Measurements from ENCODE around the gene CLIC6.
A peak's percentile ranks its signal among the peaks of the same experiment; 100 is the strongest.

The CLIC6 gene

DNA sequence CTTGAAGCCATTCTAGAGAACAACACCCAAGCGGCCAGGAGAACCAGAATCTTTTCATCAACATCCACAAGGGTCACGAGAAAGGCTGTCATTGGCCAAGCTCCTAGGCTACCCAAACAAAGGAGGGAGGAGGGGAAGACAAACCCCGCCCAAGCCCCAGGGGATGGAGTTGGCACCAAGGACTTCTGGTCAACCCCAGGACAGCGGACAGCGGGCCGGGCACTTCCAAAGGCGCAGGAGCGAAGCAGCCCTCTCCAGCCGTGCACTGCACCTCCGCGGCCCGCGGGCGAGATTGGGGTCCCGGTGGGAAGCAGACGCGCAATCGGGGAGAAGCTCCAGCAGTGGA is at the start of gene CLIC6:
Gene CLIC6, plus strand, starts transcription at position 192 of the 346 bp plus-strand sequence. CDS start 395 bp downstream, outside the sequence.
- no peak for DNase-seq (ENCODE audit: low read depth in 2 of 3, low spot score in 1 of 3)

DNA sequence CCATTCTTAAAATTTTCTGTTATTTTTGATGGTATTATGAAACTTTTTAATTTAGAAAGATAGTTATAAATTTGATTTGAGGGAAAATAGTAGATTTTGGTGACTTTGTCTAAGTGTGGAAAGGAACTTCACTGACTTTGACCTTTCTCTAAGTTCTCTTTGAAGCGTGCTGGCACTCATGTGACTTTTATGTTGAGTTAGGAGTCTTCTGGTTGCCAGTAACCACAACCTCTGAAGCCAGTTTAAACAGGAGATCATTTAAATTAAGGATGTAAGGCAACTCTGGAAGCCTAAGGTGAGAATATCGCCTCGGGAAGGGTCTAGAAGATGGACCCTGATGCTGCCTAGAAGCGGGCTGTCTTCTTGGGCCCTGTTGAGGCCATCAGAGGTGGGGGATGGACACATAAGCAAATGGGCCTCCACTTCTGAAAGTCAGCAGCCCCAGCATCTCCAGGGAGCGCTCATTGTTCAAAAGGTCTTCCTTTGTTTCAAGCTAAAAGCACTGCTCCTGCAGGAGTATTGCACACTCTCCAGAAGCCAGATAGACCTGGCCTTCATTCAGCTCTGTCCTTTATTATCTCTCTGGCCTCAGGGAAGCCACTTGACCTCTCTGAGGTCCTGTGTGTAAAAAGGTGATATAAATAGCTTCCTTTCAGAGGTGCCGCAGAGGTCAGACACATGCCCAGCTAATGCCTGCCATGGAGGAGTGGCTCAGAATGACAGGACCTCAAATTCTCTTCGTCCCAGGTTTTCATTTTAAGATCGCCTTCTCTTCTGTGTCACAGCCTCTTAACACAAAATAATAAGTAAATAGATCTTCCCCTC is 48.7 kb upstream of the CLIC6 start:
- DNase-seq (ENCODE audit: low read depth in 2 of 3, low spot score in 1 of 3), result no peak

DNA sequence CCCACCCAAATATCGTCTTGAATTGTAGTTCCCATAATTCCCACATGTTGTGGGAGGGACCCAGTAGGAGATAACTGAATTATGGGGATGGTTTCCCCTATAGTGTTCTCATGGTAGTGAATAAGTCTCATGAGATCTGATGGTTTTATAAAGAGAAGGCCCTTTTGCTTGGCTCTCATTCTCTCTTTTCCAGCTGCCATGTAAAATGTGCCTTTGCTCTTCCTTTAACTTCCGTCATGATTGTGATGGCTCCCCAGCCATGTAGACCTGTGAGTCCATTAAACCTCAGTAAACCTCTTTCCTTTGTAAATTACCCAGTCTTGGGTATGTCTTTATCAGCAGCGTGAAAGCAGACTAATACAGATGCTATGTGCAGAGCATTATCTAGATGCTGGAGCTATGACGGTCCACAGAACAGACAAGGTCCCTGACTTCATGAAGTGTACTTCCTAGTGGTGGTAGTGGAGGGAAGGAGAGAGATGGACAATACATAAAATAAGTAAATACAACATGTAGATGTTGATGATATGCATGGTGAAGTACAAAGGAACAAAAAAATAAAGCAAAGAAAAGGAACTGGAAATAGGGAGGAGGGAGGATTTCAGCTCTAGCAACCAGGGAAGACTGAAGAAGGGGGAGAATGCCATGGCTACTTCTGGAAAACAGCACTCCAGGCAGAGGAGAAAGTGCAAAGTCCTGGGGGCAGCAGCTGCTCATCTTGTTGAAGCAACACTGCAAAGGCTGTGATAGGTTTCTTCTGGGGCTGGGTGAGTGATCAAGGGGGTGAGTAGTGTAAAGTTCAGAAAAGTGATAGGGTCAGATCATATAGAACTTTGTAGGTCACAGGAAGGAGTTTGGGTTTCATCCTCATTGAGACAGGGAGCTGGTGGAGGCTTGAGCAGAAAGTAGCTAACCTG is 47.1 kb upstream of the CLIC6 start:
- no peak for DNase-seq (ENCODE audit: low read depth in 2 of 3, low spot score in 1 of 3)

DNA sequence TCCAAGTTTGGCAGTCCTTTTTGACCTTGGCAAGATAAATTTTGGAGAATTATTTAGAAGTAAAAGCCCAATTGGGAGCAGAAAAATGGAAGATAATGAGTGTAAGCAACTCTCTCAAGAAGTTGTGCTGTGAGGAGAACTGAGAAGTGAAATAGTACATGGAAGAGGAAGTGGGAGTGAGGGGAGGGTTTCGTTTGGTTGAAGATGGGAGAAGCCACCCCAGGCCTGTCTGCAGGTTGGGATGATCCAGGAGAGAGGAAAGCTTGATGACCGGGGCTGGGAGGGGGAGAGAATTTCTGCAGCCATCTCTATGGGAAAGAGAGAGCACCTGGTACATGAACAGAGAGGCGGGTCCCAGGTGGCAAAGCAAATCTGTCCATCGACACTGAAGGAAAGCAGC is 45.3 kb upstream of the CLIC6 start:
- DNase-seq (ENCODE audit: low read depth in 2 of 3, low spot score in 1 of 3), result no peak

DNA sequence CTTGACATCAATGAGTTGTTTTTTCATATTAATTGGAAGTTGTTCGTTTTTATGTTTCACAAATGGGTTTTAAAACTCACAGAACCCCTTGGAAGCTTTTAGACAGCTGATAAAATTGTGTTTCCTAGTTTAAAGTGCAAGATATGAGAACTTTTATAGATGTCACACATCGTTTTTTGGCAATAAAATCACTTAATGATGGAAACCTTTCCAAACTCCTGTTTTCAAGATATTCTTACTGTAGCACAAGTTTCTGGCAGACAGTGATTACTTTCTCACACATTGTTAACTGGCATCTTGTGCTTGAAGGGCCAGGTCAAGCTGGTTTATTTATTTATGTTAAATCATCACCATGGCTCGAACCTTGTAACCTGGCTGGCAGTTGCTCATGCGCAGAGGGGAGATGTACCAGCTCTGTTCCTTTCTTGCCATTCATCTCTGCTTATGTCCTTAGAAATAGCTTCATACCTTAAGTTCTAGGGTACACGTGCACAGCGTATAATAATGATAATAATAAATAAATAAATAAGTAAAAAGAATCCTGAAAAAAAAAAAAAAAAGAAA is 43.7 kb upstream of the CLIC6 start:
- no peak for DNase-seq (ENCODE audit: low read depth in 2 of 3, low spot score in 1 of 3)

DNA sequence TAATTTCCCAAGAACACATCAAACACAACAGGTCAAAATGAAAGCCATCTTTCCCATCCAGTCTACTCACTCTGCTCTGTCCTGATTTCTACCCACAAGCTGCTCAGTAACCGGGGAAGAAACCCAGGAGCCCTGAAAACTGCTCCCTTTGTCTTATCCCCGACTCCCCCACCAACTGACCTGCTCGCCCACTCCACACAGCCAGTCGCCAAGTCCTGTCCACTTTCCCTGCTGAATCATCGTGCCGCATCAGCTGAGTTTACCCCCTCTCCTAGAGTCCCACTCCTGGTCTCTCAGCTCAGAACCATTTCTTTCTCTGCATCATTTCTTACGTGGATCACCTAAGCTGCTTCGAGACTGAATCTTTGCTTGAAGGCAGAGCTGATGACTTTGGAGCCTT is 42.7 kb upstream of the CLIC6 start:
- no peak for DNase-seq (ENCODE audit: low read depth in 2 of 3, low spot score in 1 of 3)

DNA sequence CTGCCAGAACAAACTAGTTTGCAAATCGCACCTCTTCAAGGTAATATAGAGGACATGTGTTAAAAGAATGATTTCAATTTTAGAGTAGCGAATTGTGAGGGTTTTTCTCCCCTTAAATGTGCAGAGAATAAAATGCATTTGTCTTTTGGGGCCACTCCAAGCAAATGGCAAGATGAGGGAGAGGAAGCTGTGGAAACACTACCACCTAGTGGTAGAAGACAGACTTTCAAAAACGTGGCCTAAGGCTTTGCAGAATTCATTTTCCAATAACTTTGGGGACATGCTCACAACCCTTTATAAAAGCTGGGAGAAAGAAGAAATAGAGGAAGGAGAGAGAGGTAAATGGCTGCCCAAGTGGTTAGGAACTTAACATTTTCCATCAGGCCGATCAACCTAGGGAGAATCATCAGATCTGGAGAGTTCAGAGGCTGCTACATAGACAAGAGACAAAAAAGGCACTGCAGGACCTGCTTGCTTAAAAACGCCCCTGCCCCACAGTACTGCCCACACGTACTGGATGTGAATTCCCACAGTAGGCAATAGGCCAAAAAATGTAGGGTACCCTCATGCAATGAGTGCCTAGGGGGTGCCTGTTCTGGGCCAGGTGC is 38.2 kb upstream of the CLIC6 start:
- peak in 1 of 3 donors; percentile 43 for DNase-seq (ENCODE audit: low read depth in 2 of 3, low spot score in 1 of 3)

DNA sequence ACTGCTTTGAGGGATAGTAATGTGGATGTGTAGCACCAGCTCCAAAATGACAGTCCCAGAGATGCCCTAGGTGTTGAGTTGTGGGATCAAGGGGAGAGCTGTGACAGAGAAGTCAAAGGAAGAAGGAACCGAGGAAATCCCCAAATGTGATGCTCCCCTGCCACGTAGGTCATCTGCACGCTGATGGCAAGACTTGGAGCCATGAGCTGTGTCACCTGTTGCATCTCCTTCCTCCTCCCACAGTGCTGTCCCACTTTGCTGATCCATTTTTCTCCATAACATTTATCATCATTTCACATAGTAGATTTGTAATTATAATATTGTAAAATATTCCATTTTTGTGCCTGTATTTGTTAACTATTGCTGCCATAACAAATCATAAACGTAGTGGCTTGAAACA is 36.3 kb upstream of the CLIC6 start:
- no peak for DNase-seq (ENCODE audit: low read depth in 2 of 3, low spot score in 1 of 3)

DNA sequence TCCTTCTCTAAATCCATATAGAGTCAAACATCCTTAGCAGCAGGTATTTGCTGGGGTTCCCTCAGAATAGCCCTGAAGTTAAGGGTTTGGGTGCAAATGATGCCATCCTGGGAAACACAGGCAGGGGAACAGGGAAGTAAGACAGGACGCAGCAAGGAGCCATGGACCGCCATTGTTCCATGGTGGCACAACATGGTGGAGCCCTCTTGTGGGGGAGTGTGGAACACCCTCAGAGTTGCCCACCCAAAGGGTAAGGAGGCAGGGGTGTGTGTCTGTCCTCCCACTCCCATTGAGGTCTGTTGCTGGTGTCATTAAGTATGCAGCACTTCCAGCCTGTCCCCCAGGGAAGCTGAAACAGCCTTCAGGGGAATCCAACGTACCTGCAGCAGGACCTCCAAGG is 33.5 kb upstream of the CLIC6 start:
- DNase-seq (ENCODE audit: low read depth in 2 of 3, low spot score in 1 of 3), result peak in 1 of 3 donors; percentile 11

DNA sequence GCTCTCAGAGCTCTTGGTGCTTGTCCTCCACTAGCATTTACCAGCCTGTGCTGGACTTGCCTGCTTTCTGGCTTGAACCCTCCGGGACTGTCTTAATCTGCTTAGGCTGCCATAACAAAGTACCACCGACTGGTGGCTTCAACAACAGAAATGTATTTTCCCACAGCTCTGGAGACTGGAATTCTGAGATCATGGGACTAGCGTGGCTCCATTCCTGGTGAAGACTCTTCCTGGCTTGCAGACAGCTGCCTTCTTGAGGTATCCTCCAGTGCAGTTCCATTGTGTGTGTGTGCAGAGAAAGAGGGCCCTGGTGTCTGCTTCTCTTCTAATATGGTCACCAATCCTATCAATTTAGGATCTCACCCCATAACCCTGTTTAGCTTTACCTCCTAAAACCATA is 31.8 kb upstream of the CLIC6 start:
- no peak for DNase-seq (ENCODE audit: low read depth in 2 of 3, low spot score in 1 of 3)

DNA sequence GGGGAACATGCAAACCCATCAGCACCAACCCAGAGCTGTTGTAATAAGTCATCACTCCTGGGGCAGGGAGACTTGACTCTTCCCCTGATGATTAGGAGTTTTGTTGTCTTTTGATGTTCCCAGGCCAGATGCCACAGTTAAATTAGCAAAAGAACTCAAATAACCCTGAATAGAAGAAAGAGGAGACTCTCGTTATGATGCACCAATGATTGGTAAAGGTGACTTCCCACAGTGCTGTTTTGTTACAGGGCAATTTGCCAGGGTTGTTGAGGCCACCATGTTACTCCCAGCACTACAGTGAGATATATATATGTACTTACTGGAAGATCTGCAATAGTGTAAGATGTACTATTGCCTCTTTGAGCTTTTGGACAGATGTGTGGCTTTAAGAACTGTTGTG is 29.5 kb upstream of the CLIC6 start:
- DNase-seq (ENCODE audit: low read depth in 2 of 3, low spot score in 1 of 3), result no peak

DNA sequence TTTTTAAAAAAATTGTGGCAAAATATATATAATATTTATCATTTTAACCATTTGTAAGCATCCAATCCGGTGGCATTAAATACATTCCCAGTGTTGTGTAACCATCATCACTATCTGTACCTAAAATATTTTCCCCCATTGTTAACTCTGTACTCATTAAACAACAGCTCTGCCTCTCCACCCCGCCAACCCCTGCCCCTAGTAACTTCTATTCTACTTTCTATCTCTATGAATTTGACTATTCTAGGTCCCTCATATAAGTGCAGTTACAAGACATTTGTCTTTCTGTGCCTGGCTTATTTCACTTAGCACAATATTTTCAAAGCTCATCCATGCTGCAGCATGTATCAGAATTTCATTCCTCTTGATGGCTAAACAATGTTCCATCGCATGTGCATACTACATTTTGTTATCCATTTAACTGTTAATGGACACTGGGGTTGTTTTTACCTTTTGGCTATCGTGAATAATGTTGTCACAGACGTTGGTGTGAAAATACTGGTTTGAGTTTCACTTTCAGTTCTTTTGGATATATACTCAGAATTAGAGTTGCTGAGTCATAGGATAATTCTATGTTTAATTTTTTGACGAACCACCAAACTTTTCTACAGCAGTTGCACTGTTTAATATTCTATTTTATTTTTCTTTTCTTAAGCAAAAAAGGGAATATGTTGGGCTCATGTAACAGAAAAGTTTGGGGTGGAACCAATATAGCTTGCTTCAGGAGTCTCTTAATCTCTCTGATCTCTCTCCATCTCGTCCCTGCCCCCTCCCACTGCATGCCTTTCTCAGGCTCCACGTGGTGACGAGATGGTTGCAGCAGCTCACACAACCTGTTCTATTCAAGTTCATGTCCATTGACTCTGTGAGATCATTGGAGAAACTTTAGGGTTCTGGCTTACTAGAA is 28.7 kb upstream of the CLIC6 start:
- DNase-seq (ENCODE audit: low read depth in 2 of 3, low spot score in 1 of 3), result peak; percentile 16 to 22 (median 19)

DNA sequence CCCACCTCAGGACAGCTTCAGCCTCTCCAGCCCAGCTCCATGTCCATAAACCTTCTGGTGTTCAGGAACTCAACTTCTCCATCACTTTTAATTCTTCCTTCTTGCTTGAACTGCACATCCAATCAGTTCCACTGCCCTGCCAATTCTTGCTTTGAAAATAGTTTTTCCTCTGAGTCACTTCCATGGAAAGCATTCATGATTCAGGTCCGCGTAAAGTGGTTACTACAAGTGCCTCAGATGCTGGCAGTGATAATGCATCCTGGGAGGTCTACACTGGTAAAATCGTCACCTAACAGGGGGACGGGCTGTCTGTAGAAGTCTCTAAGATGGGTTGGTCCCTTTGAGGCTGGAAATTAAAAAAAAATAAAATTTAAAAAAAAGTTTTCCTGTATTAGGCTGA is 27.9 kb upstream of the CLIC6 start:
- peak in 2 of 3 donors; percentile 5 to 9 for DNase-seq (ENCODE audit: low read depth in 2 of 3, low spot score in 1 of 3)

DNA sequence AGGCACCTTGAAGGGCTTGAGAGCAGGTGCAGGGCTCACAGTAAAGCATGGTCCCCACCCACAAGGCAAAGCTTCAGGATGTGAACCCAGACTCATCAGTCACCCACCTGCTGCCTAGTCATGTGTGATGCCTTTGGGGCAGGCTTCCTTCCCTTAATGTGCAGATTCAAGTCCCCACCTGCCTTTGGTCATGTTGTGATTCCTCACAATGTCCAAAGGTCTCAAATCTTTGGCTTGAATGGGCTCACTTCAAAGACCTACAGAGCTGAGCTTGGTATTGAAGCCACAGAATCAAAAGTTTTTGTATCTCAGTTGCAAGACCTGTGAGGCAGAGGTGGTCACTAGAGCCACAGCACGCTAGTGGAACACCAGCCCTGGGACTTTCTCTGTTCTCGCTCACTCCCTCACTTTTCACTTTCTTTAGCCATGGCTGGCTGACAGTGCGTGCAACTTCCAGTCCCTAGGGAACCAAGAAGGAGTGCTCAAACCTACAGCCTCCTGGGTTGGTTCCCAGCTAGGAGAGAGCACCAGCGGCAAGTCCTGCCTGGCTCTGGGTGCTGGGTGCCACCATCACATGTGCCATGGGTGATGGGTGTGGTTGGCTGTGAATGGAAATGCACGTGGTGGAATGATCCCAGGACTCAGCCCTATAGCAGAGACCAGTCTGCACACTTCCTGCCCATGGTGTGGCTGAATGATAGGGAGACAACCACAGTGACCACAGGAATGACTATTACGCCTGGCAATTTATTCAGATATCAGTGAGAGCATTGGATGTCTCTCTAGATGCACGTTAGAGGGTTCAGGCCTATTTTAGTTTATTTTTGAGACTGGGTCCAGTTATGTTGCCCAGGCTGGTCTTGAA is 26.4 kb upstream of the CLIC6 start:
- no peak for DNase-seq (ENCODE audit: low read depth in 2 of 3, low spot score in 1 of 3)

DNA sequence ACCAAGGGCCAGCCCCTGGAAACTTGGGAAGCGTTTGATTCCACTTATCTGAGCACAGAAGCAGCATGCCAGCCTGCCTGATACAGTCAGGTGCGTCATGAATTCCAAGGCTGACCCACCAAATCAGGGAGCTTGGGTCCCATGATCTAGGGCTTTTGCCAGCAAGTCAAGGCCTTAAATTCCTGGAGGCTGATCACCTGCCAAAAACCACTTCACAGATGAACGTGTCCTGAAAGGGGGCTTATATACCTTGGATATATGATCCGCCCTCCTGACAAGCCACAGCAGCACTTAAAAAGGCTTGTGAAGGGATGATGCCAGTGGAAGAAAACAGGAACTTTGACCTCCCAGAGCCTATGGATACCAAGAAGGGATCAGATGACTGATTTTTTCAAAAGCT is 24.0 kb upstream of the CLIC6 start:
- no peak for DNase-seq (ENCODE audit: low read depth in 2 of 3, low spot score in 1 of 3)

DNA sequence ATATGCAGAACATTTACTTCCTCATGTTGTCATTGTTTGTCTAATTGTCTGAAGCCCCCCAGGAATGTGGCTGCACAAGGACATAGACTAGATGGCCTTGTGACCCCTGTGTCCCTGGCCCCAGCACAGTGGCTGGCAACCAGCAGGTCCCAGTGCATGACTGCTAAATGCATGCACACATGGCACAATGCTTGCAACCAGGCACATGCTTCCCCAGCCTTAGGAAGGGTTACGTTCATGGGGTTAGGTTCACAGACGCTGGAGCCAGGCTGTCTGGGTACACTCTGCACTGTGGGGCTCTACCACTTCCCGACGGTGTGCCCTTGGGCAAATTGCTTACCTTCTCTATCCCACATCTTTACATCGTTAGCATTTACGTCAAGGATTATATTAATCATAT is 21.2 kb upstream of the CLIC6 start:
- no peak for DNase-seq (ENCODE audit: low read depth in 2 of 3, low spot score in 1 of 3)

DNA sequence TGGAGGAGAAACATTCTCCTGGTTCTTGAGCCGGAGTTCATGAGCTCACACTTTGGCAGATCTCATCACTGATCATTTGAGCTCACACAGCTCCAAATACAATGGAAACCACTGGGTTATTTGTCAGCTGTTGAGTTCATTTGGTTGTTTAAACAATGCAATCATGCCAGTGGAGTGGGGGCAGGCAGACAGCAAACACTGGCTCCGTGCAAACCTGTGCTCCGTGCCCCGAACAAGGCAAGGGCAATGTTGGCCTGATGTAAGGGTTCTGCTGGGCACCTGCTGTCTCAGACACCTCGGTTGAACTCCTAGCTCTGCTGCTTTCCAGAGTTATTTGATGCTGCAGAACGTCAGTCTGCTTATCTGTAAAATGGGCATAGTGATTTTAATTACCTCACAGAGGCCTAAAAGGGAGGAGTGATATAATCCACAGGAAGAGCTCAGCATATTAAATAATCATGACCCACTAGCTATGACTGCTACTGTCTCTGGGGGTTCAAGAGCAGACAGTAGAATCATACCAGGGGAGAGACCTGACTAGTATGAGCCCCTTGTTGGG is 20.0 kb upstream of the CLIC6 start:
- no peak for DNase-seq (ENCODE audit: low read depth in 2 of 3, low spot score in 1 of 3)

DNA sequence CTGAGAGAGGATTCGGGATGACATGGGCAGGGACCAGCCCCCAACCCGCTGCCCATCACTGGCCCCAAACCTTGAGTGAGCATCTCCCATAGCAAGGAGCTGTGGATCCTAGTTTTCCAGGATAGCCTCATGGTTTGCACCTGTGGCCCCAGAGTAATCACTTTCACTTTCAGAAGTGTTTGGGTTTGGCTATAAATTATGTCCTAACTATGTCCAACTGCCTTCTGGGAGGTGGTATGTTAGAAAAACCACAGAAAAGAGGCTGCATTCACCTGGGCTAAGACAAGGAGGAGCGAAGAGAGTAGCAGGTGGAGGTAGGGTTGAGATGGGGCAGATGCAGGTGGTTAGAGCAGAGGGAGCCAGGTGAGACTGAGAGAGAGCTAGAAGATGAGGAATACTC is 19.4 kb upstream of the CLIC6 start:
- no peak for DNase-seq (ENCODE audit: low read depth in 2 of 3, low spot score in 1 of 3)

DNA sequence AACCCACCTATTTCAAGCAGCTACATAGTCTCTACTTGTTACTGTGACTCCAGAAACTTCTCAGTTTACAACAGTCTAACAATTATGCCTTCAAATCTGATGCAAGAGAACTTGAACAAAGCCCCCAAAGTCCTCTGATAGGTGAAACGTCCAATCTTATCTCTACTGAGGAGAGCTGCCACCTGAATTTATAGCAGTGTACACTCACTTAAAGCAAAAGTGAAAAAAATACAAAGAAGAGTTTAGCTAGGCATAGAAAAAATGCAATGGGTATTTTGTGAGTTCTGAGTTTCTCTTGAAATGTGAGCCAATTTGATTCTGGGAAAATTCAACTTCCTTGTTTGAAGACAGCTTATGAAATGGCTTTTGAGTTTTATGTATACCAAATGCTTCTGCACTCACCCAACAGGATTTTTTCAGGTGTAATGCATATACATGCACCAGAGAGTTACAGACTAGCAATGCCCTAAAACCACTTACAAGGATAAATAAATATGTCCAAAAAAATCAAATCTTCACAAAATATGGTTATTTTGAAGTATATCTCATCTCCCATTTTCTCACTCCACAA is 17.8 kb upstream of the CLIC6 start:
- DNase-seq (ENCODE audit: low read depth in 2 of 3, low spot score in 1 of 3), result no peak

Data from stimulated activated CD4-positive, alpha-beta T cell treated with anti-CD3 and anti-CD28 coated beads, Interleukin-12 subunit alpha, Interleukin-12 subunit beta, amount 100 ng/mL, for 48 hours (primary cell).